ENCODE measurements around the gene TIMP2.

- no peak for TF ChIP-seq JUN (IDR thresholded peaks at IDR 0.05; ENCODE audit: low read depth, low read length)
- no peak for TF ChIP-seq MAFK (IDR thresholded peaks at IDR 0.05; ENCODE audit: low read depth, low read length)
- TF ChIP-seq NRF1 (IDR thresholded peaks at IDR 0.05; ENCODE audit: low read depth, low read length) = no peak
- TF ChIP-seq RAD21 (IDR thresholded peaks at IDR 0.05 in 1 of 2, conservative IDR thresholded peaks at IDR 0.05 in 1 of 2; ENCODE audit: low read depth in 2 of 2, low read length in 2 of 2) = no peak
- no peak for TF ChIP-seq POLR2AphosphoS5 (IDR thresholded peaks at IDR 0.05; ENCODE audit: low read depth, low read length)
- no peak for TF ChIP-seq CTCF (IDR thresholded peaks at IDR 0.05; ENCODE audit: control extremely low read depth in 1 of 3, insufficient read depth in 1 of 3, low read depth in 1 of 3, low read length in 3 of 3)
- TF ChIP-seq YY1 (IDR thresholded peaks at IDR 0.05; ENCODE audit: low read depth, low read length) = no peak
- TF ChIP-seq POLR2A (IDR thresholded peaks at IDR 0.05; ENCODE audit: control extremely low read depth in 1 of 2, low read depth in 2 of 2, low read length in 2 of 2) = no peak
- TF ChIP-seq GTF2F1 (IDR thresholded peaks at IDR 0.05; ENCODE audit: borderline replicate concordance, low read depth, low read length) = no peak
- TF ChIP-seq JUND (IDR thresholded peaks at IDR 0.05; ENCODE audit: low read length) = no peak
- no peak for TF ChIP-seq EGR1 (IDR thresholded peaks at IDR 0.05; ENCODE audit: borderline replicate concordance, low read depth, low read length)
- TF ChIP-seq SP2 (IDR thresholded peaks at IDR 0.05; ENCODE audit: low read length) = no peak
- no peak for TF ChIP-seq TAF7 (optimal IDR thresholded peaks at IDR 0.05; ENCODE audit: borderline replicate concordance, low read depth, low read length)
- no peak for TF ChIP-seq HDAC2 (IDR thresholded peaks at IDR 0.05; ENCODE audit: borderline replicate concordance in 1 of 2, low read depth in 2 of 2, low read length in 2 of 2)
Observed at GRCh38 chr17:78884876-78885667, 40.1 kb downstream of the TIMP2 start.

Measured in H1 (cell line).